NCI-H187 (cell line): ENCODE data around the gene PTPN3.

Experiments
- DNase-seq, 2 experiments: peaks; one replicate each; lab custom pipeline; 2025; lab: John Stamatoyannopoulos, UW

Gene PTPN3

GRCh38 chr9:109475526-109475925, 22.6 kb downstream of the PTPN3 start:
- DNase-seq, result no peak

GRCh38 chr9:109474944-109475343, 23.2 kb downstream of the PTPN3 start:
- no peak for DNase-seq

GRCh38 chr9:109474170-109474569, 23.9 kb downstream of the PTPN3 start:
- DNase-seq, result peak in 1 of 2 experiments; percentile 15

GRCh38 chr9:109473329-109473728, 24.8 kb downstream of the PTPN3 start:
- DNase-seq, result no peak

GRCh38 chr9:109471475-109472393, 26.4 kb downstream of the PTPN3 start:
- no peak for DNase-seq

GRCh38 chr9:109469646-109470358, 28.3 kb downstream of the PTPN3 start:
- peak; percentile 10 to 12 for DNase-seq

- no peak for DNase-seq
Measured at GRCh38 chr9:109468927-109469326, 29.2 kb downstream of the PTPN3 start.

GRCh38 chr9:109467936-109468335, 30.2 kb downstream of the PTPN3 start:
- DNase-seq, result no peak

- DNase-seq, result no peak
Measured at GRCh38 chr9:109466623-109467590, 31.2 kb downstream of the PTPN3 start.

GRCh38 chr9:109463924-109464625, 34.0 kb downstream of the PTPN3 start:
- DNase-seq, result no peak

- no peak for DNase-seq
Measured at GRCh38 chr9:109460576-109460975, 37.5 kb downstream of the PTPN3 start.

GRCh38 chr9:109459423-109459822, 38.7 kb downstream of the PTPN3 start:
- DNase-seq, result no peak

GRCh38 chr9:109458453-109459211, 39.5 kb downstream of the PTPN3 start:
- no peak for DNase-seq

GRCh38 chr9:109456811-109457210, 41.3 kb downstream of the PTPN3 start:
- no peak for DNase-seq

GRCh38 chr9:109455861-109456260, 42.2 kb downstream of the PTPN3 start:
- DNase-seq, result no peak

- no peak for DNase-seq
Measured at GRCh38 chr9:109455391-109455790, 42.7 kb downstream of the PTPN3 start.

- DNase-seq, result no peak
Measured at GRCh38 chr9:109454601-109455155, 43.4 kb downstream of the PTPN3 start.

- no peak for DNase-seq
Measured at GRCh38 chr9:109454041-109454440, 44.1 kb downstream of the PTPN3 start.

GRCh38 chr9:109453210-109453842, 44.8 kb downstream of the PTPN3 start:
- DNase-seq, result no peak

GRCh38 chr9:109452761-109453160, 45.3 kb downstream of the PTPN3 start:
- no peak for DNase-seq
